RPMI7951 (cell line): ENCODE data around the gene BCL11B. TPM values are rescaled to one million over a fixed set of nuclear protein-coding genes. Genes with fewer than 3 reads are reported as not detected.

Experiments used
- DNase-seq: peaks from one replicate; pipeline ENCODE4 v3.0.0-alpha.2; 2012; ENCODE audit warnings: low read depth
- total RNA-seq: library from RNA; depleted of rRNA; stranded (reverse); fragments of >200 nt; shearing (Covaris generic); gene quantifications from 2 replicates; pipeline ENCODE4 v1.2.3, GENCODE V29; 2014

Gene BCL11B
- total RNA-seq, 1 experiment from 2014 or later: 0.12 TPM

DNA sequence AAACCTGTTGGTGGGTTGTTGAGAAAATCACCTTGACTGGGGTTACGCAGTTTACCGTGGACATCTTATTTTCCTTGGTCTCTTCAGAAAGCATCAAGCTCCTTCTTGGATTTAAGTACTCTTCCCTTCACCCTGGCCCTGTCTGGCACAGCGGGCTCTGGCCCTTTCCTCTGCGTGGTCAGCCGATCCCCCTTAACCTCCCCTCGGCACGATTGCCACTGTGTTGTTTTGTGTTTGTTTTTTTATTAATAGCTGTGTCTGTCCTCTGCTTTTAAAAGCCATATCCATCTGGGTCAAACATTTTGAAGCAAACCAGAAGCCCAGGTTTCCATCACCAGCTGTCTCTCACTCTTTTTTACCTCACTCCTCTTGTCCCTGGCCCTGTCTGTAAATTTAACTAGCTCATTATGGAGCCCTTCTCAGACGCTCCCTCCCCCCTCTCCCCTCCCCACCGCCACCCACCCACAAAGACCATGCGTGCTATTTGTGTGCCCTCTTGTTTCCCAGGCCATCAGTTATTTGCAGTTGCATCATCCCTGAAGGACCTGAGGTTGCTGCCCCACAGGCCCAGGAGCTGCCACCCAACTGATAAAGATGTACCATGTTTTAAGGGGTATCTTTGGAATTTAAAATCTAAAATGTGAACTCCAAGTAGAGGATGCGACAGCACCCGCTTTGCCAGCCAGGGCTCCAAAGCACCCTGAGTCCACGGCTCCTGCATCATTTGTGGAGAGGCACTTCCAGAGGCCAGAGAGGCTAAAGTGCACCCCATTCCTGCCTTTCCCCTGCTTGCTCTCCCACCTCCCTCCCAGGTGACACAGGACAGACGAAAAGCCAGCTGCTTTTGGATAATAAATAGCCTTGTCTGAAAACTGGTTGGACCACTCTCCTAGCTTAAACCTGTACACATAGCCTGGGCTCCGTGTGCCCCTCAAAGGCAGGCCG, 3.9 kb downstream of the BCL11B start:
- no peak for DNase-seq

DNA sequence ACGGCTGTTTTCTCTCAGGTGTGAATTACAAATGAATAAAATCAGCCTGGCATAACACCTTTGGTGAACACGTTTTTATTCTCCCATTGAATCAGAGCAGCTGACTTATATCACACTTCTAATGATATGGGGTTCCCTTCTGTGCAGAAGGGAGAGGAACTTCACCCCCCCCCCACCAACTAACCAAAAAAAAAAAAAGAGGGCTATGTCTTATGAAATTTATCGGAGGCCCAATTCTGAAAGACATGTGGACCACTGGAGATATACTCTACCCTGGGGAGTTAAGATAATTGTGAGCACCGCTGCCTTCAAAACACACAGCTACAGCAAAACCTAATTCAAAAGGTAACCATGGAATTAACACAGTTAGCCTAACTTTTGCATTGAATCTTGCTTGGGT, 4.6 kb downstream of the BCL11B start:
- DNase-seq: no peak

DNA sequence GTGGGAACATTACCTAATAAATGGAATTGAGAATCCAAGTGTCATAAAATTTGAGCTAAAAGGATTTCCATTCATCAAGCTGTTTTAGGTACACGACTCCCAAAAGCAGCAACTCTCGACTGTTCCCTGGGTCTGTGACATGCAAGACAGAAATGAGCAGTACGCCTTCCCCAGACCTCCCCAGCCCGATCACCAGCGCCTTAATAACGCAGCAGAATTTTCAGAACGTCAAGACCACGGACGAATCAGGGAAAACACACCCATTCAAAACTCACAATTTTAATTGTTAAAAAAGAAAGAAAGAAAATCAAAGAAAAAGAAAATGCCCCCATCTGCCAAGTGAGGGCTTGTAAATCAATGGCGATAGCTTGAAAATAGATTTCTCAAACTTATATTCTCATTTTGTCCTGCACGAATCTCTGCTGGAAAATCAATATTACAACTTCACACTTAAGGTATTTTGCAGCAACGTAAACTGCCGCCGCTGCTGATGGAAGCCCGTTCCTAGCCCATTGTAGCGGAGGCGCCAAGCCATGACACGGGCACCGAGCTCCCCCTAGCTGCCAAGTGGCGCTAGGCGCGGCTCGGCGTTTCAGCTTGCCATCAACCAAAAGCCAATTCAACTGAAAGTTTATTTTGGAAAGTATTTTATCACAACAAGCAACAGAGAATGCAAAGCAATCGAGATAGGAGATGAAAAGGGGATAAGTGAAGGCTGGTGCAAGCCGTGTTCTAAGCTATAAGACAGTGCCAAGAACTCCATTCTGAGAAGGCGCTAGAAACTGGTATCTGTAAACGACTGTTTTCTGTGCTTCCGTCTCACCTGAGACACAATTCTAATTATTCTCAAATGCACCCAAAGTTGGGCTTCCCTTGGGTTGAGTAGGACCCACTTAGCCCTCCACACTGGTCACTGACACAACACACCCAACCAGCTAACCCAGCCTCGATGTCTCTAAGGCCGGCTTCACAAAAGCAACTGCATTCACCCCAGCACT, 5.5 kb downstream of the BCL11B start:
- DNase-seq: peak; percentile 50

DNA sequence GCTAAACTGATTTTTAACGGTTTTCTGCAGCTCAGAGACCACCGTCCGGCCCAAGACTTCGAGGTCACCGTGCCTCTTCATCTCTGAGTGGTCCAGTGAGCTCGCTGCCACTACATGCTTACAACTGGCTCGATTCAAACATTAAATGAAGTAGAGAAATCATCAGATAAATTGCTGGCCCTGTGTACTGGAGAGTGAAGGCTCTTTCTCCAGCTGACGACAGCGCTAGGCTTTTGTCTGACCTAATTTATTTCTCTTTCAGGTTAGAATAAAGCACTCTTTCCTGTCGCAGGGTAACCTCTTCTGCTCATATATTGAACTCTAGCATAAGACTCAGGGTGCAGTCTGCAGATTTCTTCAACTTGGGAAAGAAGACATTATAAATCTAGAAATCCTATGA, 6.4 kb downstream of the BCL11B start:
- DNase-seq: no peak

DNA sequence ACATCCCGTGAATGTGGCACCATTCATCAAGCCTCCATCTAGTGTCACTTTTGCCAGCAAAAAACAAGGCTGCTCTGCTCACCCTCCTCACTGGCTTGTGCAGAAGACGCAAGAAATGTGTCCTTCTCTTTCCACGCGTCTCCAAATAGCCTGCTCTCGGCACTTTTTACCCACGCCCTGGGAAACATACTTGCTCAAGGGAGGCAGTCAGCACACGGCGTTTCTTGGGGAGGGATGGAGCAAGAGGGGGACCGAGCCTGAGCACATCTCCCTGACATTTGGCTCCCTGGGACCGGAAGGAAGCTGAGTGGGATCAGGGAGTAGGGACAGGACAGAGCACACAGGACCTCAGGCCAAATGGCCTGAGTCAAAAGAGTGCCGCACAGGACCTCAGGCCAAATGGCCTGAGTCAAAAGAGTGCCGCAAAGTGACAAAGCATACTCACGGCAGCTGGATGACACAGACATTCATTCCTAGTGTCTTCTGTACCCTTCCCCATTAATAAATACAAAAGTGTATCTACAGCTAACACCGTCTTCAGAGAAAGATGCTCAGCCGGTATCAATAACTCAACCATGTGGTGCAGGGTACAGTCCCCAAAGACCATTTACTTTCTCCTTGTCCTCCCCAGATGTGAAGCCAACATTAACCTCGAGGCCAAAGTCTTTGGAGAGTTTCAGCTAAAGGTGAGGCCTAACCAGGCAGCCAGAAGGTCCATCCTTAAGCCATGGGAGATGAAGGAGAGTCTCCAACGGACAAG, 7.1 kb downstream of the BCL11B start:
- no peak for DNase-seq

DNA sequence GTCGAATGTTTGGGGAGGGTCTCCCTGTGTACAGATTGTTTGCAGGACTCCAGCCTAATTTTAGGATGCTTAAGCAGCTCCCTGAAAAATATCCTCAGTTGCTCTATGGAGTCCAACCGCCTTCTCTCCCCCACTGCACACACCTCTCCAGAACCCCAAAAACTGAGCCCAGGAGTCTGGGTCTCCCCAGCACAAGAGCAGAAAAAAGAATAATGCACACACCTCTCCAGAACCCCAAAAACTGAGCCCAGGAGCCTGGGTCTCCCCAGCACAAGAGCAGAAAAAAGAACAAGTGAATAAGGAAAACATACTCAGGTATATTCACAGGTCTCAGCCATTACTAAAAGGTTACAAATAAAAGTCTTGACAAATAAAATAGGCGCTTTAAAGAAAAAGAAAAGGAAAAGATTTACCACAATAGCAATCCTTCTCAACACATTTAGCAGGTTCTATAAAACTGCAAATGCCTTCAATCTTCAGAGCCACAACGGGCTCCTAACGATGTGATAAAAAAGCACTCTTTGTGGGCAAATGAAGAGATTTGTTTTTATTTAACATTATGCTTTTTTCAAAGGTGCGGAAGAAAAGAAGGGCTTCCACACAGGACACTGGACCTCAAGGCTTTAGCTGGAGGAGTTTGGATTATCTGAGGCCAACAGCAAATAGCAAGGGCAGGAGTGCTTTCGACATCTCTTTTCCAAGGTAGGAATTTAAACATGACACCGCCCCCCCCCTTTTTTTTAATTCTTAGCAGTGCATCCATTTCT, 8.2 kb downstream of the BCL11B start:
- DNase-seq: no peak

DNA sequence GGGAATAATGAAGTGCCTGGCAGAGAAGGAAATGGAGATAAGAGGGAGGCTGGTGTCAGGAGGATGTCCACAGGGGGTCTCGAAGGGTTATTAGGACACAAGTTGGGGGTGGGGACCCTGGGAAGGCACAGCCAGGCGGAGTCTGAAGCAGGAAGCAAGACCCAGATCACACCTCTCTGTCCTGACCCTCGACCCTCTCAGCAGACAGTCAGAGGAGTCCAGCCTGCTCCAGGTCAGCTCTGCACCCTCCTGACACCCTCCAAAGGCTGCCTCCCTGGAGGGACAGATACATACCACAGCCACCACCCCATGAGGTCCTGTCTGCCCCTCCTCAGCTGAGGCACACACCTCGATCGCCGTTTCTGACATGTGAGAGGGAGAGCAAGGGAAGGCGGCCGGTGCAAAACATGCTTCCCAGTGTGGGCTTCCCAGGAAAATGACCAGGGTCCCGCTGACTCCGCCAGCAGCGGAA, 9.0 kb downstream of the BCL11B start:
- DNase-seq: no peak

DNA sequence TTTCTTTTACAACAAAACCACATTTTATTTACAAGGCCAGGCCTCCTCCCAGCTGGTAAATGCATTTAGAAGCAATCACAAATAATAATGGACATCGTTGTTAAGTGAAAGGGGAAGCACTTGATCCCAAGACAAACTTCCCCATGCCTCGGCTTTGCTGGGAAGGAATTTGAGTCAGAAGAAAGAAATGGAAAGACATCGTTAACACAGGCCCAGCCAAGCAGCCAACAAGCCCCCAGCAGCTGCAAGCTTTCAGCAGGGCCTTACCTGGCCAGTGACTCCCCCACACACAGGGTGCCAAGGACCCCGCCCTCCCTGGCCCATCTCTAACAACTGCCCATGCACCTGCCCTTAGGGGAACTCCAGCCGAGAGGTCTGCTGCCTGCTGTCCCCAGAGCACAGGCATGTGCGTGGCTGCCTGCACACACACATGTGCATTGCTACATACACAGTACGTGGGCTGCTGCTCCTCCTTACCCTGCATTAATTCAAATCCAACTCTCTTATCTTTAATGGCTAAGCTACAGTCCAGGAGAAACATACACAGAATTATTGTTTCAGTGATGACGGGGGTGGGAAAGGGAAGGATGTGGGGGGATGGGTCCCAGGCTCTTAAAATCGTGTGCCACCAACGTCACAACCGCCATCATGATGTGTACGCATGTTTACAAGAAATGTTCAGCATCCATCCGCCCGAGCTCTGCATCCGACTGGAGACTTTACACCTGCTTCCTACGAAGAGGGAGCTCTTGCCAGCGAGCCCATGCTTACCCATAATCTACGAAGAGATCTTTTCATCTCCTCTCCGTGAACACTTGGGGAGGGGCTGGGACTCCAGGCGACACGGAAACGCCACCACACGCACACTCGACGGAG, 9.8 kb downstream of the BCL11B start:
- no peak for DNase-seq

DNA sequence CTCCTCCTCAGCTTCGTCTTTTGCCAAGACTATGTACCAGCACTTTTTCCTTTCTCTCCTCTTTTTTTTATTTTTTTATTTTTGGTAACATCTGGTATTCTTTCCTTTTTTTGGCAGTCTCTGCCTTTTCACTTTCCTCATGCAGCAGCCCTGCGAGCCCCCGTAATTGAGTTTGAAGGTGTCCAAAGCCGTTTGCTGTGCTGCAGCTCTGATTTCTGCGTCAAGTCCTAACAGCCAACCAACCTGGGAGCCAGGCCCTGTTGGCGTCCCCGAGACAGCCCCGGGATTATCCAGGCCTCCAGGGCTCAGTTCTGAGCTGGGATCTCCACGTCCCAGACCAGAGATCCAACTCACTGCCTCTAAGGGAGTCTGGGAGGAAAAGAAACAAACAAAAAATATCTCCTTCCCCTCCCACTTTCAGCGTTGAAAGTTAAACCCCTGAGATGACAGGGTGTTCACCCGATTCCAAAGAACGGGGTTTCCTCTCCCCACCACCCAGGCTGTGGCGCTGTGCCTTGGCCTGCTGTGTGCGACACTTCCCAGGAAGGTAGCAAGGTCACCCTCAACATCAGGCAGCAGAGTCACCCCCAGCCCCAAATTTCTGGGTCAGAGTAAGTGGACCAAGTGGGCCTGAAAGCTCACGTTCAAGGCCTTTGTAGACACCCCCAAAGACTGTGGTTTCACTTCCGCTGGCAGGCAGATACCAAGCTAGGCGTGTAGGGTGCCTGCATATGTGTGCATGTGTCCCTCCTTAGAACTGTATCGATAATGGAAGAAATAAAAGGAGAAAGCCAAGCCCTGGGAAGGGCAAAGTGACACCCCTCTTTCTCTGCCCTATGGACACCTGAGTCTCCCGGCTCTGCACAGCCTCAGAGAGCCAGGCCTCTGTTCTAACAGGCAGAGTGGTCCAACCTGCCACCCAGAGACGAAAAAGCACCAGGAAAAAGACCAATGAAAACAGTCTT, 11.1 kb downstream of the BCL11B start:
- no peak for DNase-seq

DNA sequence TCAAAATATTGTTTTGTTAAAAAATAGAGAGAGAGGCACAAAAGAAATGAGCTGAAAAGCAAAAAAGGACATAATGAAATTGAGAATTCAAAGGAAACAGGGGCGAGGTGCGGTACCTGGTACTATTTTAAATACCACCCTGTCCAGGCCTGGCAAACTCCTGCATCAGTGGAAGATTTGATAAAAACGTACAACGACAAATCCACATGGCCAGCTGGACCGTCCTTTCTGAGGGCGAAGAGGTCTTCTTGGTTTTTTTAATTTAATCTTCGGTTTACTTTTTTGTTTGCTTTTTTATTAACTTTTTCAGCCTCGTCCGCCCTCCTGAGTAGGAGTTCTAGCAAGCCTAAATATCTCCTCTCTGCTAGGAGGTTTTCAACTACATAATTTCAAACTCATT, 11.9 kb downstream of the BCL11B start:
- DNase-seq: no peak

DNA sequence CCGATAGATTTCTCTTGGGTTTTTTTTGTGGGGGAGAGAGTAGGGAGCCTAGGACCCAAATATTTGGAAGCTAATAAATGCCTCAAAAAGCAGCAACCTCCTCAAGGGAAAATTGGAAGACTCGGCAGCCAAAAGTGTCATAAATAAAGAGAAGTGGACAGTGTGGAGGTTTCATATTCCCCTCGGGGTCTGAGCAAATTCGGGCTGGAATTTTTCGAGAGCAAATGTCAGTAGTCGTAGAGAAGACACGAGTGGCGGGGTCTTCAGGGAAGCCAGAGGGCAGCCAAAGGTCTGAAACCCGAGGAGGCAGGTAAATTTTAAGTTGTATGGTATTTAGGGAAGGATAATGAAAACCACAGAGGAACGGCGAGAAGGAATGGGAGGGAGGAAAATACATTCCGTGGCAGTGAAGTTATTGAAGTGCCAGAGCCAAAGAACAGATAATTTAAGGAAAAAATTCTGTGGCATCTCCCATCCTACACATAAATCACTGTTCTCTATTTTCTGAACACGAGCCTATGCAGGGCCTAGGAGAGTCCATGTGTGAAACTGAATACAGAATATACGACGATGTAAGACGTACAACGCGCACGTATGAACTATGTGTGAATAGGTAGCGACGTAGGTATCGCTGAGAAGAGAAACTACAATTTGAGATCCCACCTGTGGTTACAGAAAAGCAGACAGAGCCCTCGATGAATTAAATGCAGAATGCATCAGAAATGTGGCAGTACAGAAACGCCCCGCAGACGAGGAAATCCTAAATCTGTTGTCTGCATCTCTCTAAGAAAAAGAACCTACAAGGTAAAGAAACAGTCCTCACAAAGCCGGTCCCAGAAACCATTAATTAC, 12.9 kb downstream of the BCL11B start:
- no peak for DNase-seq

DNA sequence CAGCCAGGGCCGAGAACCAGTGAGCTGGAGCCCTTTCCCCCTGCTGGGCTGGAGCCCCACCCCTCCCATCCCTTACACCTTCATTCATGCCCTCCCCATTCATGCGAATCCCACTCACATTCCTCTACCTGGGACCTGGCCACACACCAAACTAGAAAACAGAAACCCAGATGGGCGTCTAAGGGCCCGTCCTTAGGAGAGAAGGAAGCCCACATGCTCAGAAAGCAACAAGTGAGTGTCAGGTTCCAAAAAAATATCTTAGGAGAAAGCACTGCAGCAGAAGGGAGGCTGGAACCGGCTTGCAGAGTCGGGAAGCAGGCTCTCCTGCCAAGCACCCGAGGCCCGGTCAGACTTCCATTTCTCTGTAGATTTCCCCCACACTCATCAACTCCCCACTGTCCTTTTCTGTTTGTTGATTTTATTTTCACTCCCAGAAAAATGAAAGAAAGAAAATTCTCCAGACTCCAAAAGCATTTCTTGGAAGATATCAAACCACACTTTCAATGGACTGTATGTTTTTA, 13.6 kb downstream of the BCL11B start:
- no peak for DNase-seq

DNA sequence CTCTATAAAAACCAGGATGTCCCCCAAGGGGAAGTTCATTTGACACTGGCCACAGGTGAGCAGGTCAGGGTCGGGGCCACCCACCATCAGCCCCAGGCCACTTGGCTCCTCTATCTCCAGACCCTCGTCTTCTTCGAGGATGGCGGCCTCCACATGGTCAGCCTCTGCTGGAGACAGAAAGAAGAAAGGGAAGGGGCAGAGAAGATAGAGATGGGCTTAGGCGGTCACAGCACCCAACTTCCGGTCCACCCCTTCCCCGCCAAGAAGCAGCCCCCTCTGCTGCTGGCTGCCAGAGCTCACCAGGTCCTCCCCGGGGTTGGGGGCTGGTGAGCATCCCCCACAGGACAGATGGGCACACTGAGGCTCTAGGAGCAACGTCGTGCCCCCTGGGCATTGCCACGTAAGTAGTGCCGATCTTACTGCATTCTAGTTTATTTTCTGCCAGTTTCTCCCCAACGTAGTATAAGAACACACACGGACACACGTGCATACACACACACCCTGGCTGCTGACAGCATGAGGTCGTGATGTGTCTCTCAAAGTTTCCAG, 14.2 kb downstream of the BCL11B start:
- DNase-seq: no peak

DNA sequence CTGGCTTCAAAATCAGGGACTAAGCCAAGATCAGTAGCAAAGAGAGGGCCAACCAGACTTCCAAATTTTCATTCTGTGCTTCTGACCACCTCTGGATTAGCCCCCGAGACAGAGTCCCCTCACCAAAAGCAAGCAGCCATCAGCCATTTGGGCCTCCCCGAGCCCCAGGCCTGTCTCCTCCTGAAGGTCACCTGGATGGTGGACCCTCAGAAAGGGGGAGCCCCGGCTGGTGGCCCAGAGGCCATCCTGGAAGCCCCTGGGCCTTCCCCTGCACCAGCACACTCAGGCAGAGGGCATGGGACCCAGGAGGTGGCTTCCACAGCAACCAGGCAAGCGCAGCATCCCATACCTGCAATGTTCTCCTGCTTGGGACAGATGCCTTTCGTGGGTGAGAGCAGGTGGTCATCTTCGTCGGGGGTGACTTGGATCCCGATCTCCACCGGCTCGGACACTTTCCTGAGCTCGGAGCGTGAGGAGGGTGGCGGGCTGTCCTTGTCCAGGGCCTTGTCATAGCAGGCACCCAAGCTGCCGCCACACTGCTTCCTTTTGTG, 14.8 kb downstream of the BCL11B start:
- no peak for DNase-seq

DNA sequence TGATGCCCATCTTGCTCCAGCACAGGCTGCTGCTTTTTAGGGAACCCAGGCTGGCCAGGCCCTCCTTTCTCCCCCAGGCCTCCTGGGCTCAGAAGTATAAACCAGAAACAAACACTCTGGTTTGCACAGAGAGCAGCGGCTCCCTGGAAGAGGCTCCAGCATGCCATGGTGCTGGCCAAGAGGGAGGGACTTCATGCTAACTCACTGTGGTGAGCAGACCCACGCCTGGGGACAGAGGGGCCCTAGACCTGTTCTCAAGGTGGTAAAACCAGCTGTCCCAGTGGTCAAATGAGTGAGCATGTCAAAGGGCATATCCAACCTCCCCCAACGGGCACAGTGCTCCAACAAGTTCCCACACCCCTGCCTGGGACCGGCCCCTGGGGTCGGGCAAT, 15.5 kb downstream of the BCL11B start:
- DNase-seq: no peak

DNA sequence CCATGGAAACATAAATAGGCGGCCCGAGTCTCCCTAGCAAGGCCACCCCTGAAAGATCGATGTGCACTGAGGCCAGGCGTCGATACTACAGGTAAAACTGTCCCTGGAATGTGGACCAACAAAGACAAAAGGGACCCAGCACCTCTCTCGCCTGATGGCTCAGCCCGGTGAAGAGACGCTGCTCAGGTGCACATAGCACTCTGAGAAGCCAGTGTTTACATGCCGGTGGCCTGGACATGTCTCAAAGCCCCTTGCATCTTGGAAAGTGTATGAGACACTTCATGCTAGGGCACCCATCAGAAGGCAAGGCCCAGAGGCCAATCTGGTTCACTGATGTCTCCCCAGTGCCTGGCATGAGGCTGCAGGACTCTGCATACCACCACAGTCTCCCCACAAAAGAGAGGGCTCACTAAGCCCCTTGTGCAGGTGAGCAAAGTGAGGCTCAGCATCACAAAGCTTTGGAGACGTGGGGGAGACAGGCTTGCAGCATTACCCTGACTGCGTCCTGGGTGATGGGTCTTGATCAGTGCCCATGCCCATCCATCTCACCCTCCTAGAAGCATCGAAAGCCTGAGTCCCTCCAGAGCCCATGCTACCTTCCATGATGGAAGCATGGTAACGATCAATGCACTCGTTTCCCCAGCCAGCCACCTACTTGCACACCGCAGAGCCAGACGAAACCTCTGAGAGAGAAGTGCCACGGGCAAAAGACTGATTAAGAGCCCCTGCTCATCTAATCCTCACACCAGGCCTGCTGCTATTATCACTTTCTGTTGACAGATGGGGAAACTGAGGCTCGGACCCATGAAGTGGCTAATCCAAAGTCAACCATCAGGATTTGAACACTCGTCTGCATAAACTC, 16.1 kb downstream of the BCL11B start:
- no peak for DNase-seq
